ENCODE measurements around the gene SYNE2.
"Not testable (repeated sequence)": the region's sequence is repeated elsewhere in the genome, so short reads cannot be mapped to it uniquely, and the experiment has no call there.

SYNE2 gene

GRCh38 chr14:64190974-64191502 lies 338.2 kb downstream of the SYNE2 start:
- DNase-seq (ENCODE audit: low read depth, low spot score): no peak

- no peak for DNase-seq (ENCODE audit: low read depth, low spot score)
These were observed 339.0 kb downstream of the SYNE2 start for GRCh38 chr14:64191756-64192155.

- no peak for DNase-seq (ENCODE audit: low read depth, low spot score)
These were observed 341.0 kb downstream of the SYNE2 start for GRCh38 chr14:64193821-64194220.

- DNase-seq (ENCODE audit: low read depth, low spot score): no peak
These were observed 341.6 kb downstream of the SYNE2 start for GRCh38 chr14:64194404-64194803.

GRCh38 chr14:64195199-64195598 lies 342.4 kb downstream of the SYNE2 start:
- DNase-seq (ENCODE audit: low read depth, low spot score): no peak

GRCh38 chr14:64196056-64196455 lies 343.3 kb downstream of the SYNE2 start:
- no peak for DNase-seq (ENCODE audit: low read depth, low spot score)

GRCh38 chr14:64196814-64197411 lies 344.1 kb downstream of the SYNE2 start:
- no peak for DNase-seq (ENCODE audit: low read depth, low spot score)

GRCh38 chr14:64197996-64198395 lies 345.2 kb downstream of the SYNE2 start:
- DNase-seq (ENCODE audit: low read depth, low spot score): no peak

GRCh38 chr14:64198486-64198885 lies 345.7 kb downstream of the SYNE2 start:
- no peak for DNase-seq (ENCODE audit: low read depth, low spot score)

- DNase-seq (ENCODE audit: low read depth, low spot score): no peak
These were observed 347.4 kb downstream of the SYNE2 start for GRCh38 chr14:64200170-64200569.

- DNase-seq (ENCODE audit: low read depth, low spot score): no peak
These were observed 348.5 kb downstream of the SYNE2 start for GRCh38 chr14:64201296-64201695.

GRCh38 chr14:64201921-64202545 lies 349.2 kb downstream of the SYNE2 start:
- no peak for DNase-seq (ENCODE audit: low read depth, low spot score)

GRCh38 chr14:64202716-64203115 lies 349.9 kb downstream of the SYNE2 start:
- DNase-seq (ENCODE audit: low read depth, low spot score): no peak

- no peak for DNase-seq (ENCODE audit: low read depth, low spot score)
These were observed 350.7 kb downstream of the SYNE2 start for GRCh38 chr14:64203366-64204006.

- DNase-seq (ENCODE audit: low read depth, low spot score): no peak
These were observed 355.5 kb downstream of the SYNE2 start for GRCh38 chr14:64208261-64208660.

GRCh38 chr14:64208981-64209380 lies 356.2 kb downstream of the SYNE2 start:
- no peak for DNase-seq (ENCODE audit: low read depth, low spot score)

- DNase-seq (ENCODE audit: low read depth, low spot score): no peak
These were observed 356.8 kb downstream of the SYNE2 start for GRCh38 chr14:64209444-64210131.

GRCh38 chr14:64210216-64210615 lies 357.4 kb downstream of the SYNE2 start:
- no peak for DNase-seq (ENCODE audit: low read depth, low spot score)

GRCh38 chr14:64210912-64211311 lies 358.1 kb downstream of the SYNE2 start:
- not testable (repeated sequence) for DNase-seq (ENCODE audit: low read depth, low spot score)

GRCh38 chr14:64212666-64213065 lies 359.9 kb downstream of the SYNE2 start:
- DNase-seq (ENCODE audit: low read depth, low spot score): no peak

GRCh38 chr14:64213086-64213485 lies 360.3 kb downstream of the SYNE2 start:
- no peak for DNase-seq (ENCODE audit: low read depth, low spot score)

GRCh38 chr14:64213853-64214570 lies 361.2 kb downstream of the SYNE2 start:
- no peak for DNase-seq (ENCODE audit: low read depth, low spot score)
